AG09319 (cell line): ENCODE results near the gene TRMT1L.

Experiments used
- DNase-seq: peaks from one replicate; pipeline ENCODE4 v3.0.0-alpha.2; 2010; ENCODE audit warnings: low read depth; ENCODE audit errors: extremely low read depth
- TF ChIP-seq, protein P1 (sequence below): IDR thresholded peaks from 2 replicates; pipeline ENCODE4 v1.5.1; 2011; ENCODE audit warnings: low read depth, mild to moderate bottlenecking, inconsistent platforms, low read length, moderate library complexity

The TRMT1L gene

DNA sequence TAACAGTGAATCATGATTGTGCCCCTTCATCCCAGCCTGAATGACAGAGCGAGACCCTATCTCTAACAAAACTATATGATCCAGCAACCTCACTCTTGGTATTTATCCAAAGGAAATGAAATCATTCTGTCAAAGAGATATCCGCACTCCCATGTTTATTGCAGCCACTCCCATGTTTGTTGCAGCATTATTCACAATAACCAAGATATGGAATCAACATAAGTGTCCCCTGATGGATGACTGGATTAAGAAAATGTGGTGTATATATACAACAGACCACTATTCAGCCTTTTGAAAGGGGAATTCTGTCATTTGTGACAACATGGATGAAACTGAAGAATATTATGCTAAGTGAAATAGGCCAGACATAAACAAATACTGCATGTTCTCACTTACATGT is 44.4 kb downstream of the TRMT1L start:
- TF ChIP-seq, protein P1, sequence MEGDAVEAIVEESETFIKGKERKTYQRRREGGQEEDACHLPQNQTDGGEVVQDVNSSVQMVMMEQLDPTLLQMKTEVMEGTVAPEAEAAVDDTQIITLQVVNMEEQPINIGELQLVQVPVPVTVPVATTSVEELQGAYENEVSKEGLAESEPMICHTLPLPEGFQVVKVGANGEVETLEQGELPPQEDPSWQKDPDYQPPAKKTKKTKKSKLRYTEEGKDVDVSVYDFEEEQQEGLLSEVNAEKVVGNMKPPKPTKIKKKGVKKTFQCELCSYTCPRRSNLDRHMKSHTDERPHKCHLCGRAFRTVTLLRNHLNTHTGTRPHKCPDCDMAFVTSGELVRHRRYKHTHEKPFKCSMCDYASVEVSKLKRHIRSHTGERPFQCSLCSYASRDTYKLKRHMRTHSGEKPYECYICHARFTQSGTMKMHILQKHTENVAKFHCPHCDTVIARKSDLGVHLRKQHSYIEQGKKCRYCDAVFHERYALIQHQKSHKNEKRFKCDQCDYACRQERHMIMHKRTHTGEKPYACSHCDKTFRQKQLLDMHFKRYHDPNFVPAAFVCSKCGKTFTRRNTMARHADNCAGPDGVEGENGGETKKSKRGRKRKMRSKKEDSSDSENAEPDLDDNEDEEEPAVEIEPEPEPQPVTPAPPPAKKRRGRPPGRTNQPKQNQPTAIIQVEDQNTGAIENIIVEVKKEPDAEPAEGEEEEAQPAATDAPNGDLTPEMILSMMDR: no peak
- no peak for DNase-seq

DNA sequence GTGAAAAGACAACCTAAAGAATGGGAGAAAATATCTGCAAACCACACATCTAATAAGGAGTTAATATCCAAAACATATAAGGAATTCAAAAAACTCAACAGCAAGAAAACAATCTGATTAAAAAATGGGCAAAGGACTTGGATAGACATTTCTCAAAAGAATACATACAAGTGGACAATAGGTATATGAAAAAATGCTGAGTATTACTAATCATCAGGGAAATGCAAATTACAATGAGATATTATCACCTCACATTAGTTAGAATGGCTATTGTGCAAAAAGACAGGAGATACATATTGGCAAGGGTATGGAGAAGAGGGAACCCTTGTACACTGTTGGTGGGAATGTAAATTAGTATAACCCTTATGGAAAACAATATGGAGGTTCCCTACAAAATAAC is 44.9 kb downstream of the TRMT1L start:
- TF ChIP-seq, protein P1: no peak
- no peak for DNase-seq

DNA sequence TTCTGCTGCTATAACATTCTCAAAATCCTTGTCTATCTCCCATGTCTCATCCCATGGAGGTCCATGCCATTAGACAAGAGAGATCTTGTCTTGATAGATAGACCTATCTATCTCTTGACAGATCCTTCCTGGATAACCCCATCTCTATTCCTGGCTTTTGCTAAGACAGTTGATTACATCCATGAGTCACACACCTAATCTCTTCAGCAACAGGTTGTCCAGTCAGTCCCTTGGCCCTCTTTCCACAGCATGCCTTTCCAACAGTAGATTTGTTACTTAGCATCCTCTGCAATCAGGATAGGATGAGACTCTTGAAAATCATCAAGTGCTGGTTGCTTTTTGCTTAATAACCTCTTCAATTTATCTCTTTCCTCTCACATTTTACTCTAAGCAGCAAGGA is 46.6 kb downstream of the TRMT1L start:
- no peak for DNase-seq
- TF ChIP-seq, protein P1: no peak

DNA sequence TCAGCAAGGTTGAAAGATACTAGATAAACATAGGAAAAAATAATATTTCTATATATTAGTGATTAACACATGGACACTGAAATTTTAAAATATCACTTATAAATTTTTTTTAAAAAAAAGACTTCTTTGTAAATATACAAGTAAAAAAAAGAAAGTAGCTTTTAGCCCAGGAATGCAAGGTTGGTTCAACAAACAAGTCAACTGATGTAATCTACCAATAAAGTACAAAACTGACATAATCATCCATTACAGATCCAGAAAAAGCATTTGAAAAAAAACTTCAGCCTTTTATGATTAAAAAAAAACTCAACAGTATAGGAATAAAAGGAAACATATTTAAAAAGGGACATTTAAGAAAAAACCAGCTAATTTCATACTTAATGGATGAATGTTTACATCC is 48.4 kb downstream of the TRMT1L start:
- no peak for DNase-seq
- TF ChIP-seq, protein P1: no peak

DNA sequence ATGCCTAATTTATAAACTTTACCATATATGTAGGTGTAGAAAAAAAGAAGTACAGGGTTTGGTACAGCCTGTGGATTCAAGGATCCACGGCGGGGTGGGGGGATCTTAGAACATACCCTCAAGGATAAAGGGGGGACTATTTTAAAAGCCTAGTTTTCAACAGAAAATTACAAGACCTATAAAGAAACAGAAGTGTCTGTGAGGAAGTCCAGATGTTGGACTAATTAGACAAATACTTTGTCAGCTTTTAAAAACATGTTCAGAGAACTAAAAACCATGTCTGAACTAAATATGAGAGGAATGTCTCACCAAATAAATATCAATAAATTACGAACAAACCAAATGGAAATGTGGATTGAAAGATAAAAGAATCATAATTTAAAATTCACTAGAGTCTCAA is 51.6 kb downstream of the TRMT1L start:
- no peak for DNase-seq
- TF ChIP-seq, protein P1: no peak

DNA sequence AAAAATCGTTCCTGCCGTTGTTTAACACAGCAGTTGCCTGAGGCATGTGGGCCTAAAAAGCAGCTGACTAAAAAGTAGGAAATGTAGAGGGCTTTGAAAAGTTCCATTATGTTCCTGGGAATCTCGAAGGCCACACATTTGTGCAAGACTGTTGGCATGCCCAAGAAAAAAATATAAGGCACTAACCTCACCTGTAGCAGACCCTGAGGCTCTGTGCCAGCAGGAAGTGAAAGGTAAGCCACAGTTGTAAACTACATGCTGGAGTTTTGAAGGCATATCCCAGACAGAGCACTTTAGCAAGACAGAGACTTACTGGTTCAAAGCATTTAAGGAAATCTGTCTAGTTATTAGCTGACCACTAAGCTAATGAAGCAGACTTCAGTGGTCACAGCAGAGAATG is 52.7 kb downstream of the TRMT1L start:
- no peak for DNase-seq
- TF ChIP-seq, protein P1: no peak

DNA sequence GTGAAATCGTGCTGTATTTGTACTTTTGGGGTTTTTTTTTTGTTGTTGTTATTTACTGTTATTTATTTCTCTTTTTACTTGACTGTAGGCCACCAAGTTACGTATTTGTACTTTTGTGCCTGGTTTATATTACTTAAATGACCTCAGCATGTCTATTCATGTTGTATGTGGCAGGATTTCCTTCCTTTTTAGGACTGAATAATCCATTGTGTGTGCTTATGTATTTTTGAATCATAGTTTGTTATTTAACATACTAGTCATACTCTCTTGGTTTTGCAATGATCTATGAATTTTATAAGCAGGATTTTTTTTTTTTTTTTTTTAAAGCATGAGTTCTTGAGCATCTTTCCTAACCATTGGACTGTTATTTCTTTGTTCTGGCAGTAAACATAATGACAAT is 60.2 kb downstream of the TRMT1L start:
- DNase-seq: no peak
- TF ChIP-seq, protein P1: no peak

DNA sequence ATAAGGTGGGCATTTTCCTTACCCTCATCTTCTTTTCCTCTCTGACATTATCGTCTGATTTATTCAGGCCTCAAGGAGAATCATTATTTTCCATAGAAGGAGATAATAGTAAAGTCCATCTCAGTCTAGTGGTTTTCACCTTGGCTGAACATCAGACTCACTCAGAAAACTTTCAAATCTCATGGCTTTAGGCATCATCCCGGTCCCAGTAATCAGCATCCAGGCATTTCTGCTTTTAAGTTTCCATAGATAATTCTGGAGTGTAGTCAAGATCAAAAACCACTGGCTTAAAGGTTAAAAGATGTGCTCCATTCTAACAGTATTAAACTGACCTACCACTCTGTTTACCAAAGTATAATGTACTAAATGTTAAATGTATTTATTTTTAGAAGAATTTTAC is 62.0 kb downstream of the TRMT1L start:
- DNase-seq: no peak
- TF ChIP-seq, protein P1: no peak
